H9 (cell line): ENCODE data around the gene RIIAD1. TPM values are rescaled to one million over a fixed set of nuclear protein-coding genes. Genes with fewer than 3 reads are reported as not detected.

ENCODE experiments used
- DNase-seq: peaks from one replicate; pipeline ENCODE4 v3.0.0-alpha.2; 2017
- H2AFZ ChIP-seq: one replicate; pipeline ENCODE4 v1.6.1; 2013; ENCODE audit warnings: mild to moderate bottlenecking, low read length, control low read depth, moderate library complexity
- H2AK5ac ChIP-seq: 2 replicates; pipeline ENCODE4 v1.6.1; 2013; ENCODE audit warnings: low read length, control low read depth, mixed read lengths; ENCODE audit not compliant: insufficient read length
- H2BK120ac ChIP-seq: one replicate; pipeline ENCODE4 v1.6.1; 2013; ENCODE audit warnings: low read depth, mild to moderate bottlenecking, low read length, control low read depth, inconsistent platforms; ENCODE audit not compliant: poor library complexity, severe bottlenecking
- H2BK12ac ChIP-seq: 2 replicates; pipeline ENCODE4 v1.6.1; 2013; ENCODE audit warnings: low read length, control low read depth, mixed read lengths, low read depth; ENCODE audit not compliant: insufficient read length
- H2BK15ac ChIP-seq: 2 replicates; pipeline ENCODE4 v1.6.1; 2013; ENCODE audit warnings: low read depth, low read length, control low read depth
- H2BK20ac ChIP-seq: one replicate; pipeline ENCODE4 v1.6.1; 2013; ENCODE audit warnings: low read depth, mild to moderate bottlenecking, low read length, control low read depth, inconsistent platforms; ENCODE audit not compliant: poor library complexity, severe bottlenecking
- H2BK5ac ChIP-seq: 2 replicates; pipeline ENCODE4 v1.6.1; 2013; ENCODE audit warnings: low read length, control low read depth, mixed read lengths; ENCODE audit not compliant: insufficient read length
- H3K14ac ChIP-seq: 2 replicates; pipeline ENCODE4 v1.6.1; 2013; ENCODE audit warnings: low read length, control low read depth; ENCODE audit not compliant: insufficient read depth
- H3K18ac ChIP-seq: 2 replicates; pipeline ENCODE4 v1.6.1; 2013; ENCODE audit warnings: low read depth, mild to moderate bottlenecking, mixed read lengths, low read length, control low read depth; ENCODE audit not compliant: insufficient read length
- H3K23ac ChIP-seq: 2 replicates; pipeline ENCODE4 v1.6.1; 2013; ENCODE audit warnings: low read length, control low read depth, mixed read lengths, low read depth; ENCODE audit not compliant: insufficient read length
- H3K23me2 ChIP-seq: 2 replicates; pipeline ENCODE4 v1.6.1; 2013; ENCODE audit warnings: low read depth, mild to moderate bottlenecking, mixed read lengths, low read length, control low read depth; ENCODE audit not compliant: insufficient read length, poor library complexity, severe bottlenecking
- H3K27ac ChIP-seq: 2 replicates; pipeline ENCODE4 v1.5.1; 2013; ENCODE audit warnings: low read length, control low read depth, mixed read lengths, low read depth; ENCODE audit not compliant: insufficient read length
- H3K27me3 ChIP-seq: 2 replicates; pipeline ENCODE4 v1.6.1; 2013; ENCODE audit warnings: low read length, control low read depth, inconsistent platforms; ENCODE audit not compliant: insufficient read depth
- H3K4ac ChIP-seq: 2 replicates; pipeline ENCODE4 v1.6.1; 2013; ENCODE audit warnings: low read depth, mild to moderate bottlenecking, control low read depth, inconsistent platforms, low read length, moderate library complexity
- H3K4me1 ChIP-seq: 2 replicates; pipeline ENCODE4 v1.6.1; 2013; ENCODE audit warnings: low read length, control low read depth, inconsistent platforms; ENCODE audit not compliant: insufficient read depth
- H3K4me2 ChIP-seq: 2 replicates; pipeline ENCODE4 v1.6.1; 2013; ENCODE audit warnings: low read length, control low read depth, mixed read lengths; ENCODE audit not compliant: insufficient read length, insufficient read depth
- H3K56ac ChIP-seq: 2 replicates; pipeline ENCODE4 v1.6.1; 2013; ENCODE audit warnings: low read depth, mild to moderate bottlenecking, mixed read lengths, low read length, control low read depth; ENCODE audit not compliant: insufficient read length
- H3K79me1 ChIP-seq: 2 replicates; pipeline ENCODE4 v1.6.1; 2013; ENCODE audit warnings: low read depth, mild to moderate bottlenecking, moderate library complexity, low read length, control low read depth, inconsistent platforms; ENCODE audit not compliant: insufficient read depth, poor library complexity, severe bottlenecking
- H3K79me2 ChIP-seq: 2 replicates; pipeline ENCODE4 v1.6.1; 2013; ENCODE audit warnings: low read length, control low read depth, inconsistent platforms; ENCODE audit not compliant: insufficient read depth
- H3K9ac ChIP-seq: 2 replicates; pipeline ENCODE4 v1.6.1; 2013; ENCODE audit warnings: low read length, control low read depth, mixed read lengths; ENCODE audit not compliant: insufficient read length; ENCODE audit errors: extremely low read depth
- H3K9me3 ChIP-seq: one replicate; pipeline ENCODE4 v1.6.1; 2013; ENCODE audit warnings: low read depth, low read length, inconsistent platforms; ENCODE audit not compliant: control insufficient read depth
- H3T11ph ChIP-seq: one replicate; pipeline ENCODE4 v1.6.1; 2013; ENCODE audit warnings: mild to moderate bottlenecking, low read length, control low read depth, inconsistent platforms
- H4K20me1 ChIP-seq: one replicate; pipeline ENCODE4 v1.6.1; 2013; ENCODE audit not compliant: control insufficient read depth, insufficient read length, insufficient read depth
- H4K5ac ChIP-seq: 2 replicates; pipeline ENCODE4 v1.6.1; 2013; ENCODE audit warnings: low read depth, mild to moderate bottlenecking, mixed read lengths, low read length, control low read depth; ENCODE audit not compliant: insufficient read length
- H4K8ac ChIP-seq: replicated peaks from 2 replicates; pipeline ENCODE4 v1.6.1; 2013; ENCODE audit warnings: low read length, control low read depth, mixed read lengths, low read depth; ENCODE audit not compliant: insufficient read length
- H4K91ac ChIP-seq: 2 replicates; pipeline ENCODE4 v1.6.1; 2013; ENCODE audit warnings: low read depth, mild to moderate bottlenecking, moderate library complexity, mixed read lengths, low read length, control low read depth; ENCODE audit not compliant: insufficient read length
- H3K27ac Mint-ChIP-seq, 3 experiments: 2 replicates in 2 of 3; 3 replicates in 1 of 3; pipeline ENCODE4 v1.8.0; 2020 to 2021; ENCODE audit warnings: mixed read lengths in 3 of 3, mild to moderate bottlenecking in 1 of 3, moderate library complexity in 1 of 3
- H3K27me3 Mint-ChIP-seq: 2 replicates; pipeline ENCODE4 v1.8.0; 2021; ENCODE audit warnings: low read depth, mild to moderate bottlenecking, moderate library complexity, mixed read lengths
- H3K36me3 Mint-ChIP-seq, 3 experiments: 2 replicates in 2 of 3; 3 replicates in 1 of 3; pipeline ENCODE4 v1.8.0; 2020 to 2021; ENCODE audit warnings: low read depth in 3 of 3, mixed read lengths in 3 of 3; ENCODE audit not compliant: insufficient read depth in 1 of 3
- H3K4me1 Mint-ChIP-seq, 2 experiments: 2 replicates each; pipeline ENCODE4 v1.8.0; 2020; ENCODE audit warnings: mixed read lengths in 2 of 2
- H3K4me3 Mint-ChIP-seq, 2 experiments: 2 replicates in 1 of 2; 3 replicates in 1 of 2; pipeline ENCODE4 v1.8.0; 2020 to 2021; ENCODE audit warnings: mild to moderate bottlenecking in 2 of 2, mixed read lengths in 2 of 2, moderate library complexity in 1 of 2
- H3K9me3 Mint-ChIP-seq, 2 experiments: 2 replicates in 1 of 2; 3 replicates in 1 of 2; pipeline ENCODE4 v1.8.0; 2020; ENCODE audit warnings: mild to moderate bottlenecking in 2 of 2, mixed read lengths in 2 of 2, moderate library complexity in 1 of 2
- WGBS: extraction: QIAGEN DNeasy Blood & Tissue Kit; methylation state at CpG from one replicate; pipeline ENCODE4 v1.1.7; 2013; ENCODE audit warnings: missing lambda C conversion rate, low lambda C conversion rate, mixed read lengths; ENCODE audit not compliant: insufficient read length; ENCODE audit errors: extremely low coverage; 5-methylcytosine and 5-hydroxymethylcytosine counted together
- total RNA-seq: library from RNA; stranded (reverse); gene quantifications from 2 replicates; pipeline ENCODE4 v1.2.1, GENCODE V29; 2021
- TF ChIP-seq, protein P1 (sequence below): fragments of 200-600 bp; sonication (generic); conservative IDR thresholded peaks from 3 replicates; pipeline ENCODE4 v1.8.0; 2021; ENCODE audit warnings: antibody characterized with exemption, mild to moderate bottlenecking

RIIAD1 gene
- total RNA-seq, 1 experiment from 2014 or later: 1.4 TPM

DNA sequence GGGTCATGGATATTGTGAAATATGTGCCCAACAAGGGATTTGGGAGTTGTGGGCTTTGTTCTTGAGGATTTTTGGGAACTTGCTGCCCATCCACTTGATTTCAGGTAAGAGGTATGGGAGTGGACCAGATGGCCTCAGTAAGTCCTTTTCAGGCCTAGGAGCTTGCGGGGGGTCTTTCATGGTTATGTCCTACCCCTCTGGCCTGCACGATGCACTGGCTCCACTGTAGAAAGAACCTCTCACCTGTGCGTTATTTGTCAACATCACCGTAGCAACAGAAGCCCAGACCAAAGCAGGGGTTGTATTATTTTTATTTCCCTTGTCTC lies 8.6 kb downstream of the RIIAD1 start:
- peaks cover 3% of the 10 kb centered on the region for H3K23me2 ChIP-seq
- H3K23ac ChIP-seq: no peak overlapping the region
- H3K18ac ChIP-seq: no peak overlapping the region
- no peak overlapping the region for H3K9ac ChIP-seq
- H3K56ac ChIP-seq: no peak overlapping the region
- H3K4me1 Mint-ChIP-seq: peaks cover 24 to 29% of the 10 kb centered on the region in 2 experiments
- no peak overlapping the region for H4K5ac ChIP-seq
- H3K27me3 Mint-ChIP-seq: peaks cover 23% of the 10 kb centered on the region
- no CpG with 5 or more reads among the region's 4 CpGs for WGBS
- TF ChIP-seq, protein P1, sequence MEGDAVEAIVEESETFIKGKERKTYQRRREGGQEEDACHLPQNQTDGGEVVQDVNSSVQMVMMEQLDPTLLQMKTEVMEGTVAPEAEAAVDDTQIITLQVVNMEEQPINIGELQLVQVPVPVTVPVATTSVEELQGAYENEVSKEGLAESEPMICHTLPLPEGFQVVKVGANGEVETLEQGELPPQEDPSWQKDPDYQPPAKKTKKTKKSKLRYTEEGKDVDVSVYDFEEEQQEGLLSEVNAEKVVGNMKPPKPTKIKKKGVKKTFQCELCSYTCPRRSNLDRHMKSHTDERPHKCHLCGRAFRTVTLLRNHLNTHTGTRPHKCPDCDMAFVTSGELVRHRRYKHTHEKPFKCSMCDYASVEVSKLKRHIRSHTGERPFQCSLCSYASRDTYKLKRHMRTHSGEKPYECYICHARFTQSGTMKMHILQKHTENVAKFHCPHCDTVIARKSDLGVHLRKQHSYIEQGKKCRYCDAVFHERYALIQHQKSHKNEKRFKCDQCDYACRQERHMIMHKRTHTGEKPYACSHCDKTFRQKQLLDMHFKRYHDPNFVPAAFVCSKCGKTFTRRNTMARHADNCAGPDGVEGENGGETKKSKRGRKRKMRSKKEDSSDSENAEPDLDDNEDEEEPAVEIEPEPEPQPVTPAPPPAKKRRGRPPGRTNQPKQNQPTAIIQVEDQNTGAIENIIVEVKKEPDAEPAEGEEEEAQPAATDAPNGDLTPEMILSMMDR: no peak
- H3K27me3 ChIP-seq: no peaks in the 10 kb centered on the region; the same call in 1 of the 2 replicates
- H3T11ph ChIP-seq: no peak overlapping the region
- H3K4ac ChIP-seq: no peak overlapping the region
- H3K4me3 Mint-ChIP-seq: no peak overlapping the region
- H2AK5ac ChIP-seq: no peak overlapping the region
- no peak overlapping the region for H2BK120ac ChIP-seq
- no peaks in the 10 kb centered on the region for H4K20me1 ChIP-seq
- H3K14ac ChIP-seq: no peak overlapping the region
- H3K9me3 ChIP-seq: no peaks in the 10 kb centered on the region
- H4K8ac ChIP-seq: no peak overlapping the region
- DNase-seq: no peak
- peaks cover 5% of the 10 kb centered on the region; the same call in 1 of the 2 replicates for H3K4me1 ChIP-seq
- H2BK12ac ChIP-seq: no peak overlapping the region
- H3K27ac ChIP-seq: no peak overlapping the region
- no peak overlapping the region for H2BK15ac ChIP-seq
- no peak overlapping the region for H4K91ac ChIP-seq
- H2BK5ac ChIP-seq: no peak overlapping the region
- no peak overlapping the region for H2AFZ ChIP-seq
- H2BK20ac ChIP-seq: no peak overlapping the region
- no peaks in the 10 kb centered on the region for H3K9me3 Mint-ChIP-seq
- H3K27ac Mint-ChIP-seq: no peak overlapping the region
- H3K79me1 ChIP-seq: no peaks in the 10 kb centered on the region
- no peak overlapping the region for H3K4me2 ChIP-seq
- no peaks in the 10 kb centered on the region for H3K36me3 Mint-ChIP-seq
- no peaks in the 10 kb centered on the region for H3K79me2 ChIP-seq
